Measurements from ENCODE around the gene FAM170A.

GRCh38 chr5:119678351-119679028 is 49.1 kb downstream of the FAM170A start:
- TF ChIP-seq CTCF (IDR thresholded peaks at IDR 0.05; ENCODE audit: borderline replicate concordance, extremely low read depth, low read length, poor library complexity, severe bottlenecking) (no peak), EZH2 (IDR thresholded peaks at IDR 0.05; ENCODE audit: borderline replicate concordance, low read depth, low read length, severe bottlenecking) (no peak)
